Stimulated activated naive B cell treated with anti-CD40 and anti-IgM and Interleukin-4, amounts not matched to agents 10 μg/mL and 1 μg/mL and 100 μg/mL, for 72 hours (primary cell): ENCODE measurements around the gene COPS7A.
A peak's percentile ranks its signal among the peaks of the same experiment; 100 is the strongest.

Experiments
- ATAC-seq, 2 donors: fragments of 150-1000 bp; cut with Tn5 transposase; replicated peaks; 2 replicates each; pipeline ENCODE4 v1.10.0; 2021; ENCODE audit warnings: moderate library complexity in 1 of 2
- DNase-seq: peaks from one replicate; pipeline ENCODE4 v3.0.0; 2021
- H3K27ac Mint-ChIP-seq: one replicate; pipeline ENCODE4 v1.8.0; 2022; ENCODE audit warnings: mild to moderate bottlenecking, mixed read lengths
- H3K27me3 Mint-ChIP-seq, 2 donors: one replicate each; pipeline ENCODE4 v1.8.0; 2022; ENCODE audit warnings: mixed read lengths in 2 of 2
- H3K36me3 Mint-ChIP-seq, 2 donors: one replicate each; pipeline ENCODE4 v1.8.0; 2022; ENCODE audit warnings: mixed read lengths in 2 of 2, mild to moderate bottlenecking in 1 of 2
- H3K4me1 Mint-ChIP-seq, 2 donors: one replicate each; pipeline ENCODE4 v1.8.0; 2022; ENCODE audit warnings: mixed read lengths in 2 of 2, mild to moderate bottlenecking in 1 of 2
- H3K4me3 Mint-ChIP-seq, 2 donors: one replicate each; pipeline ENCODE4 v1.8.0; 2022; ENCODE audit warnings: mild to moderate bottlenecking in 2 of 2, mixed read lengths in 2 of 2, moderate library complexity in 1 of 2
- H3K9me3 Mint-ChIP-seq, 2 donors: one replicate each; pipeline ENCODE4 v1.8.0; 2022; ENCODE audit warnings: mixed read lengths in 2 of 2, mild to moderate bottlenecking in 1 of 2

COPS7A gene

GRCh38 chr12:6723607-6724408 lies at the start of gene COPS7A:
TSS of gene COPS7A (plus strand) at chr12:6724046. CDS start at chr12:6724657, 611 bp downstream.
- H3K9me3 Mint-ChIP-seq = no peaks in the 10 kb centered on the region
- H3K36me3 Mint-ChIP-seq = peaks cover 10 to 14% of the 10 kb centered on the region in 2 donors
- H3K27ac Mint-ChIP-seq = peak within 1 kb of the TSS; percentile 94
- peaks cover 14 to 27% of the 10 kb centered on the region in 2 donors for H3K4me1 Mint-ChIP-seq
- peak within 1 kb of the TSS; percentile 90 to 96 for H3K4me3 Mint-ChIP-seq
- peak; percentile 99 for DNase-seq
- peak; percentile 95 for ATAC-seq
- H3K27me3 Mint-ChIP-seq = no peaks in the 10 kb centered on the region

- DNase-seq (no peak), ATAC-seq (no peak)
- H3K36me3 Mint-ChIP-seq = peaks cover 47 to 59% of the 10 kb centered on the region in 2 donors
- peaks cover 7 to 14% of the 10 kb centered on the region in 2 donors for H3K4me1 Mint-ChIP-seq
- H3K4me3 Mint-ChIP-seq = no peak overlapping the region
- no peaks in the 10 kb centered on the region for H3K9me3 Mint-ChIP-seq
- no peak overlapping the region for H3K27ac Mint-ChIP-seq
- H3K27me3 Mint-ChIP-seq = no peaks in the 10 kb centered on the region
These were observed 46.9 kb upstream of the COPS7A start for GRCh38 chr12:6676962-6677361.

GRCh38 chr12:6684609-6685008 lies 39.2 kb upstream of the COPS7A start:
- ATAC-seq = no peak
- DNase-seq = peak; percentile 20
- H3K27me3 Mint-ChIP-seq = no peaks in the 10 kb centered on the region
- peaks cover 19 to 37% of the 10 kb centered on the region in 2 donors for H3K36me3 Mint-ChIP-seq
- H3K9me3 Mint-ChIP-seq = no peaks in the 10 kb centered on the region
- H3K4me1 Mint-ChIP-seq = peaks cover 24 to 59% of the 10 kb centered on the region in 2 donors
- no peak overlapping the region for H3K4me3 Mint-ChIP-seq
- peak overlapping the region; percentile 1 for H3K27ac Mint-ChIP-seq

DNA sequence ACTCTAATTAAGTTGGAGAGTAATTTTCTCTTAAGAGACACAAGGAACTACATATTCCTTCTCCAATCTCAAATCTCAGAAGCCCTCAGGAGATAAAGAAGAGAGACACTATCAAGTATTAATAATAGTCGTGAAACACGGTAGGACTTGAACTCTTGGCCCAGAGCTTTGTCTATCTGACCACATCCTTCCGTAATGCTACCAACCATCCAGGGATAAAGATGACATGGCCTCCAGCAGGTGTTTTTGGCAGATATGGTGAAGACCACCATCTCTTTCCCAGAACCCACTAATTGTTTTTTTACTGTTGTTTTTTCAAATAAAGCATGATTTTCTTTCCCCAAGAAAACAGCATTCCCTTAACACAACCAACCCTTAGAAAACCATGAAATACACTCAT lies 38.0 kb upstream of the COPS7A start:
- Mint-ChIP-seq H3K27me3 (no peaks in the 10 kb centered on the region), H3K4me3 (no peak overlapping the region), H3K27ac (peak overlapping the region; percentile 62), H3K9me3 (no peaks in the 10 kb centered on the region), H3K4me1 (peaks cover 24 to 59% of the 10 kb centered on the region in 2 donors), H3K36me3 (peaks cover 19 to 37% of the 10 kb centered on the region in 2 donors)
- DNase-seq (no peak), ATAC-seq (no peak)

GRCh38 chr12:6688543-6688998 lies 35.3 kb upstream of the COPS7A start:
- Mint-ChIP-seq H3K36me3 (peaks cover 22 to 35% of the 10 kb centered on the region in 2 donors), H3K27ac (peak overlapping the region; percentile 96), H3K9me3 (no peaks in the 10 kb centered on the region), H3K27me3 (no peaks in the 10 kb centered on the region), H3K4me3 (peak overlapping the region; percentile 93), H3K4me1 (peaks cover 38 to 62% of the 10 kb centered on the region in 2 donors)
- DNase-seq (no peak), ATAC-seq (peak; percentile 18 to 28)

GRCh38 chr12:6688999-6689882 lies 34.6 kb upstream of the COPS7A start, which contains the start of gene ZNF384:
TSS of gene ZNF384 (minus strand) at chr12:6689375. CDS start at chr12:6679520, 9,855 bp downstream.
- H3K4me1 Mint-ChIP-seq = peaks cover 44 to 63% of the 10 kb centered on the region in 2 donors
- H3K27ac Mint-ChIP-seq = peak within 1 kb of the TSS; percentile 96
- ATAC-seq (peak; percentile 87 to 90), DNase-seq (peak; percentile 96)
- no peaks in the 10 kb centered on the region for H3K27me3 Mint-ChIP-seq
- H3K9me3 Mint-ChIP-seq = no peaks in the 10 kb centered on the region
- H3K4me3 Mint-ChIP-seq = peak within 1 kb of the TSS; percentile 93
- H3K36me3 Mint-ChIP-seq = peaks cover 22 to 42% of the 10 kb centered on the region in 2 donors

GRCh38 chr12:6691473-6691872 lies 32.4 kb upstream of the COPS7A start:
- peak overlapping the region in 1 of 2 donors; percentile 19 for H3K4me3 Mint-ChIP-seq
- no peak for ATAC-seq
- no peaks in the 10 kb centered on the region for H3K9me3 Mint-ChIP-seq
- H3K4me1 Mint-ChIP-seq = peaks cover 55 to 63% of the 10 kb centered on the region in 2 donors
- H3K36me3 Mint-ChIP-seq = peaks cover 14 to 36% of the 10 kb centered on the region in 2 donors
- H3K27me3 Mint-ChIP-seq = no peaks in the 10 kb centered on the region
- no peak for DNase-seq
- H3K27ac Mint-ChIP-seq = no peak overlapping the region

DNA sequence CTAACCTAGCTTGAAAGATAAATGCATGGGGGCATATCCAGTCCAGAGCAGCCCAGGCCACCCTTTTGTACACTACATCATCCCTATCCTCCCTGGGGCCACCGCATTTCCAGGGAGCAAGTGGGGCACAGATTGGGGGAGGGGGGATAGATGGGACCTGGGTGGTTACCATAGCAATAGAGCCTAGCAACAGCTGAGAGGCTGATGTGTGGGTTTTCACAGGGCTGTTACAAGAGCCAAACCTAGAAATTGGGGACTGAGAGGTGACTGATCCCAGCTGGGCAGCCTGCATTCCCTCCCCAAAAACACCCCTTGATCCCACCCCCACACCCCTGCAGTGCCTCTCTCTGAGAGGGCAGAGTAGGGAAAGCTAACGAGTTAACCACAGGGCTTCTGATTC lies 31.0 kb upstream of the COPS7A start:
- Mint-ChIP-seq H3K4me1 (peaks cover 53 to 63% of the 10 kb centered on the region in 2 donors), H3K4me3 (no peak overlapping the region), H3K36me3 (peaks cover 6 to 26% of the 10 kb centered on the region in 2 donors), H3K9me3 (no peaks in the 10 kb centered on the region), H3K27me3 (no peaks in the 10 kb centered on the region), H3K27ac (no peak overlapping the region)
- DNase-seq (no peak), ATAC-seq (no peak)

- peaks cover 8 to 22% of the 10 kb centered on the region in 2 donors for H3K36me3 Mint-ChIP-seq
- no peak overlapping the region for H3K27ac Mint-ChIP-seq
- H3K4me3 Mint-ChIP-seq = no peak overlapping the region
- H3K9me3 Mint-ChIP-seq = no peaks in the 10 kb centered on the region
- H3K27me3 Mint-ChIP-seq = no peaks in the 10 kb centered on the region
- H3K4me1 Mint-ChIP-seq = peaks cover 58 to 63% of the 10 kb centered on the region in 2 donors
- DNase-seq = no peak
- no peak for ATAC-seq
These were observed 30.0 kb upstream of the COPS7A start for GRCh38 chr12:6693832-6694355.

- Mint-ChIP-seq H3K4me3 (peak overlapping the region; percentile 40 to 73), H3K36me3 (peaks cover 8 to 22% of the 10 kb centered on the region in 2 donors), H3K27me3 (peaks cover 7% of the 10 kb centered on the region in 2 donors), H3K27ac (no peak overlapping the region), H3K4me1 (peaks cover 65 to 72% of the 10 kb centered on the region in 2 donors), H3K9me3 (no peaks in the 10 kb centered on the region)
- DNase-seq (no peak), ATAC-seq (no peak)
These were observed 29.1 kb upstream of the COPS7A start for GRCh38 chr12:6694701-6695100.

- peaks cover 66 to 74% of the 10 kb centered on the region in 2 donors for H3K4me1 Mint-ChIP-seq
- DNase-seq (peak; percentile 13), ATAC-seq (peak; percentile 36 to 43)
- peaks cover 8 to 22% of the 10 kb centered on the region in 2 donors for H3K36me3 Mint-ChIP-seq
- H3K27me3 Mint-ChIP-seq = peaks cover 8 to 9% of the 10 kb centered on the region in 2 donors
- peak overlapping the region; percentile 66 to 73 for H3K4me3 Mint-ChIP-seq
- H3K9me3 Mint-ChIP-seq = no peaks in the 10 kb centered on the region
- H3K27ac Mint-ChIP-seq = peak overlapping the region; percentile 85
These were observed 28.4 kb upstream of the COPS7A start for GRCh38 chr12:6695313-6696045.

GRCh38 chr12:6696690-6697583 lies 26.9 kb upstream of the COPS7A start:
- Mint-ChIP-seq H3K27ac (peak overlapping the region; percentile 72), H3K27me3 (peaks cover 14 to 20% of the 10 kb centered on the region in 2 donors), H3K9me3 (peaks cover 0 to 1% of the 10 kb centered on the region in 2 donors), H3K4me1 (peaks cover 67 to 73% of the 10 kb centered on the region in 2 donors), H3K36me3 (peaks cover 8 to 20% of the 10 kb centered on the region in 2 donors), H3K4me3 (peak overlapping the region; percentile 48 to 58)
- ATAC-seq = peak; percentile 91 to 92
- peak; percentile 63 for DNase-seq
